ENCODE measurements around the gene NRL. TPM values are rescaled to one million over a fixed set of nuclear protein-coding genes. Genes with fewer than 3 reads are reported as not detected.

The NRL gene
- total and polyA plus RNA-seq, 9 of the 15 experiments (the other 6 are each of a cell fraction or from before 2014, with no cell fraction given) = 0.07 to 2.7 (median 1.4) TPM; not detected in 1

DNA sequence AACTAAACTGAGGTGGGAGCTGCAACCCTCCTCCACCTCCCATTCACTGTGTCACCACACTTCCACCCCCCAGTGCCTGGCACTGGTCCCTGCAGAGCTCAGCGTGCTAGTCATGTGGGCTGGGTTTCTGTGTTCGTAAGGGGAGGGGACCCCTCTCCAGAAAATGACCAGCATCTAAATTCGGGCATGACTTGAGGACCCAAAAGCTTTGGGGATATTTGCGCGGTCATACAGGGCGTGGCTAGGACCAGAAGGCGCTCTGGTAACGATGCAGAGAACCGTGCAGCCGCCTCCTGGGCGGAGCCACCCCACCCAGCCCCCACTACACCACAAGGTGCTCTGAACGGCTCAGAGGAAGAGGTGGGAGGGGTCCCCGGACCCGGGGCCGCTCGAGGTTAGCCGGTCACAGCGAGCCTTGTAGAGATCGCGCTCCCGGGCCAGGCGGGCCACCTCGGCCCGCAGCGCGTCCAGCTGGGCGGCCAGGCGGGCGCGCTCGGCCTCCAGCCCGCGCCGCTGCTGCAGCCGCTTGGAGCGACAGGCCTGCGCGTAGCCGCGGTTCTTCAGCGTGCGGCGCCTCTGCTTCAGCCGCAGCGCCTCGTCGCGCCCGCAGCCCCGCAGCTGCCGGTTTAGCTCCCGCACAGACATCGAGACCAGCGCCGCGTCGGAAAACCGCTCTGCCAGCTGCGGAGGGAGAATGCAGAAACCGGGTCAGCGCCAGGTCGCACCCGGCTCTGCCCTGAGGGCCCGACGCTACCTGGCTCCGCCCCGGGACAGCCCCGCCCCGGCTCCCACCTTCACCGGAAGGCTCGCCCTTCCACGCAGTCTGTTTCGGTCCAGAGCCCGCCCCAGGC, 33.6 kb downstream of the NRL start (continued):
- TF ChIP-seq, protein P1, sequence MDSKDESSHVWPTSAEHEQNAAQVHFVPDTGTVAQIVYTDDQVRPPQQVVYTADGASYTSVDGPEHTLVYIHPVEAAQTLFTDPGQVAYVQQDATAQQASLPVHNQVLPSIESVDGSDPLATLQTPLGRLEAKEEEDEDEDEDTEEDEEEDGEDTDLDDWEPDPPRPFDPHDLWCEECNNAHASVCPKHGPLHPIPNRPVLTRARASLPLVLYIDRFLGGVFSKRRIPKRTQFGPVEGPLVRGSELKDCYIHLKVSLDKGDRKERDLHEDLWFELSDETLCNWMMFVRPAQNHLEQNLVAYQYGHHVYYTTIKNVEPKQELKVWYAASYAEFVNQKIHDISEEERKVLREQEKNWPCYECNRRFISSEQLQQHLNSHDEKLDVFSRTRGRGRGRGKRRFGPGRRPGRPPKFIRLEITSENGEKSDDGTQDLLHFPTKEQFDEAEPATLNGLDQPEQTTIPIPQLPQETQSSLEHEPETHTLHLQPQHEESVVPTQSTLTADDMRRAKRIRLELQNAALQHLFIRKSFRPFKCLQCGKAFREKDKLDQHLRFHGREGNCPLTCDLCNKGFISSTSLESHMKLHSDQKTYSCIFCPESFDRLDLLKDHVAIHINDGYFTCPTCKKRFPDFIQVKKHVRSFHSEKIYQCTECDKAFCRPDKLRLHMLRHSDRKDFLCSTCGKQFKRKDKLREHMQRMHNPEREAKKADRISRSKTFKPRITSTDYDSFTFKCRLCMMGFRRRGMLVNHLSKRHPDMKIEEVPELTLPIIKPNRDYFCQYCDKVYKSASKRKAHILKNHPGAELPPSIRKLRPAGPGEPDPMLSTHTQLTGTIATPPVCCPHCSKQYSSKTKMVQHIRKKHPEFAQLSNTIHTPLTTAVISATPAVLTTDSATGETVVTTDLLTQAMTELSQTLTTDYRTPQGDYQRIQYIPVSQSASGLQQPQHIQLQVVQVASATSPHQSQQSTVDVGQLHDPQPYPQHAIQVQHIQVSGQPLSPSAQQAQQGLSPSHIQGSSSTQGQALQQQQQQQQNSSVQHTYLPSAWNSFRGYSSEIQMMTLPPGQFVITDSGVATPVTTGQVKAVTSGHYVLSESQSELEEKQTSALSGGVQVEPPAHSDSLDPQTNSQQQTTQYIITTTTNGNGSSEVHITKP (IDR thresholded peaks at IDR 0.05; ENCODE audit: partially characterized antibody) = no peak
- TF ChIP-seq, protein P2, sequence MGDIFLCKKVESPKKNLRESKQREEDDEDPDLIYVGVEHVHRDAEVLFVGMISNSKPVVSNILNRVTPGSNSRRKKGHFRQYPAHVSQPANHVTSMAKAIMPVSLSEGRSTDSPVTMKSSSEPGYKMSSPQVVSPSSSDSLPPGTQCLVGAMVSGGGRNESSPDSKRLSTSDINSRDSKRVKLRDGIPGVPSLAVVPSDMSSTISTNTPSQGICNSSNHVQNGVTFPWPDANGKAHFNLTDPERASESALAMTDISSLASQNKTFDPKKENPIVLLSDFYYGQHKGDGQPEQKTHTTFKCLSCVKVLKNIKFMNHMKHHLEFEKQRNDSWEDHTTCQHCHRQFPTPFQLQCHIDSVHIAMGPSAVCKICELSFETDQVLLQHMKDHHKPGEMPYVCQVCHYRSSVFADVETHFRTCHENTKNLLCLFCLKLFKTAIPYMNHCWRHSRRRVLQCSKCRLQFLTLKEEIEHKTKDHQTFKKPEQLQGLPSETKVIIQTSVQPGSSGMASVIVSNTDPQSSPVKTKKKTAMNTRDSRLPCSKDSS (IDR thresholded peaks at IDR 0.05; ENCODE audit: low read depth, partially characterized antibody) = no peak
- no peak; the same call in 1 of the 2 replicates for TF ChIP-seq XRCC5 (IDR thresholded peaks at IDR 0.05; ENCODE audit: low read depth, low read length)
- TF ChIP-seq SAFB (IDR thresholded peaks at IDR 0.05; ENCODE audit: borderline replicate concordance, low read depth, low read length) = no peak
- TF ChIP-seq NR3C1 (CRISPR knock-in tag; IDR thresholded peaks at IDR 0.05) = no peak
- no peak for TF ChIP-seq ZKSCAN8 (CRISPR knock-in tag; IDR thresholded peaks at IDR 0.05)
- TF ChIP-seq, protein P3, sequence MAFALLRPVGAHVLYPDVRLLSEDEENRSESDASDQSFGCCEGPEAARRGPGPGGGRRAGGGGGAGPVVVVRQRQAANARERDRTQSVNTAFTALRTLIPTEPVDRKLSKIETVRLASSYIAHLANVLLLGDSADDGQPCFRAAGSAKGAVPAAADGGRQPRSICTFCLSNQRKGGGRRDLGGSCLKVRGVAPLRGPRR (CRISPR knock-in tag; IDR thresholded peaks at IDR 0.05) = no peak
- TF ChIP-seq FOXP4 (CRISPR knock-in tag; IDR thresholded peaks at IDR 0.05; ENCODE audit: borderline replicate concordance) = no peak
- TF ChIP-seq RNF219 (CRISPR knock-in tag; IDR thresholded peaks at IDR 0.05) = no peak
- no peak for TF ChIP-seq ZNF696 (CRISPR knock-in tag; conservative IDR thresholded peaks at IDR 0.05)
- no peak for TF ChIP-seq NR2C2 (CRISPR knock-in tag; IDR thresholded peaks at IDR 0.05)
- peak; percentile 16; the same call in 1 of the 2 replicates for TF ChIP-seq NR2C2 (tag; IDR thresholded peaks at IDR 0.05)
- no peak for TF ChIP-seq MBD1 (CRISPR knock-in tag; IDR thresholded peaks at IDR 0.05)
